IMR-90 (cell line): Measurements from ENCODE around the gene TRIM66. TPM values are rescaled to one million over a fixed set of nuclear protein-coding genes. Genes with fewer than 3 reads are reported as not detected.

Source experiments
- ATAC-seq: fragments of 200-7000 bp; cut with Tn5 transposase; 2 replicates; pipeline ENCODE4 v1.9.1; 2020; ENCODE audit warnings: low read depth, mild to moderate bottlenecking, moderate library complexity
- BruUV-seq: library from RNA; stranded (reverse); fragments of 400-500 nt; replicated peaks from 2 replicates; lab custom pipeline; 2021; lab: Mats Ljungman, UMichigan
- CTCF ChIA-PET: fragments of 300-600 bp; formaldehyde crosslinking; extraction: SDS; loops from one replicate; lab custom pipeline; 2021; ENCODE audit warnings: antibody characterized with exemption; lab: Yijun Ruan, JAX
- POLR2A ChIA-PET: fragments of 300-600 bp; sonication (Branson Sonifier 250); formaldehyde crosslinking; loops from one replicate; lab custom pipeline; 2022; ENCODE audit warnings: antibody characterized with exemption; ENCODE audit not compliant: unreplicated experiment; lab: Charles Lee
- DNase-seq: peaks from one replicate; pipeline ENCODE4 v3.0.0; 2013
- H2AFZ ChIP-seq: replicated peaks from 2 replicates; pipeline ENCODE3; 2013; ENCODE audit warnings: low read length, mild to moderate bottlenecking; ENCODE audit not compliant: poor library complexity
- H2AK5ac ChIP-seq: 2 replicates; pipeline ENCODE4 v1.6.1; 2013; ENCODE audit warnings: low read depth, low read length, inconsistent platforms
- H2AK9ac ChIP-seq: replicated peaks from 2 replicates; pipeline ENCODE3; 2013; ENCODE audit warnings: mild to moderate bottlenecking, low read depth, low read length, moderate library complexity; ENCODE audit not compliant: poor library complexity
- H2BK120ac ChIP-seq: 2 replicates; pipeline ENCODE4 v1.6.1; 2013; ENCODE audit warnings: low read depth, low read length, inconsistent platforms
- H2BK15ac ChIP-seq: 3 replicates; pipeline ENCODE4 v1.6.1; 2013; ENCODE audit warnings: low read depth, low read length, inconsistent platforms
- H2BK20ac ChIP-seq: 2 replicates; pipeline ENCODE4 v1.6.1; 2013; ENCODE audit warnings: low read depth, mild to moderate bottlenecking, inconsistent platforms, low read length, moderate library complexity
- H2BK5ac ChIP-seq: 2 replicates; pipeline ENCODE4 v1.6.1; 2013; ENCODE audit warnings: mild to moderate bottlenecking, low read depth, low read length, inconsistent platforms; ENCODE audit not compliant: poor library complexity, severe bottlenecking
- H3K14ac ChIP-seq: replicated peaks from 2 replicates; pipeline ENCODE4 v1.6.1; 2013; ENCODE audit warnings: low read depth, low read length, inconsistent platforms
- H3K18ac ChIP-seq: 2 replicates; pipeline ENCODE4 v1.6.1; 2013; ENCODE audit warnings: low read depth, low read length, control low read depth
- H3K23ac ChIP-seq: 2 replicates; pipeline ENCODE4 v1.6.1; 2013; ENCODE audit warnings: low read depth, low read length, inconsistent platforms
- H3K27ac ChIP-seq: 2 replicates; pipeline ENCODE4 v1.5.1; 2013; ENCODE audit warnings: mild to moderate bottlenecking, control low read depth, low read length; ENCODE audit not compliant: insufficient read depth
- H3K27me3 ChIP-seq: 2 replicates; pipeline ENCODE4 v1.6.1; 2013; ENCODE audit warnings: low read length; ENCODE audit not compliant: control insufficient read depth, insufficient read depth
- H3K36me3 ChIP-seq: 2 replicates; pipeline ENCODE4 v1.6.1; 2013; ENCODE audit warnings: low read length, mixed read lengths; ENCODE audit not compliant: control insufficient read depth, insufficient read depth
- H3K4ac ChIP-seq: 2 replicates; pipeline ENCODE4 v1.6.1; 2013; ENCODE audit warnings: low read depth, low read length, inconsistent platforms
- H3K4me1 ChIP-seq: 2 replicates; pipeline ENCODE4 v1.6.1; 2013; ENCODE audit warnings: low read length, mixed read lengths; ENCODE audit not compliant: control insufficient read depth, insufficient read depth
- H3K4me2 ChIP-seq: 2 replicates; pipeline ENCODE4 v1.6.1; 2013; ENCODE audit warnings: low read depth, mild to moderate bottlenecking, control low read depth, low read length, moderate library complexity
- H3K4me3 ChIP-seq: 2 replicates; pipeline ENCODE4 v1.5.1; 2013; ENCODE audit warnings: low read depth, mild to moderate bottlenecking, control low read depth, low read length, moderate library complexity; ENCODE audit not compliant: insufficient read depth
- H3K56ac ChIP-seq: 2 replicates; pipeline ENCODE4 v1.6.1; 2013; ENCODE audit warnings: low read length, inconsistent platforms; ENCODE audit not compliant: insufficient read depth; ENCODE audit errors: extremely low read depth
- H3K79me1 ChIP-seq, 2 experiments: 2 replicates each; pipeline ENCODE4 v1.6.1; 2013; ENCODE audit warnings: low read length in 2 of 2, inconsistent platforms in 1 of 2, low read depth in 1 of 2
- H3K9ac ChIP-seq: 2 replicates; pipeline ENCODE4 v1.6.1; 2013; ENCODE audit warnings: low read depth, low read length, control low read depth
- H3K9me1 ChIP-seq: 2 replicates; pipeline ENCODE4 v1.6.1; 2013; ENCODE audit warnings: low read length, inconsistent platforms; ENCODE audit not compliant: insufficient read depth
- H3K9me3 ChIP-seq: 2 replicates; pipeline ENCODE4 v1.6.1; 2013; ENCODE audit warnings: low read length; ENCODE audit not compliant: control insufficient read depth, insufficient read depth
- H4K20me1 ChIP-seq: 2 replicates; pipeline ENCODE4 v1.6.1; 2013; ENCODE audit warnings: low read length, inconsistent platforms; ENCODE audit not compliant: insufficient read depth
- H4K5ac ChIP-seq: 2 replicates; pipeline ENCODE4 v1.6.1; 2013; ENCODE audit warnings: mild to moderate bottlenecking, low read depth, low read length, control low read depth
- H4K8ac ChIP-seq, 2 experiments: 2 replicates each; pipeline ENCODE4 v1.6.1; 2013; ENCODE audit warnings: low read depth in 2 of 2, low read length in 2 of 2, control low read depth in 1 of 2, inconsistent platforms in 1 of 2
- H4K91ac ChIP-seq: 2 replicates; pipeline ENCODE4 v1.6.1; 2013; ENCODE audit warnings: low read depth, low read length, inconsistent platforms; ENCODE audit not compliant: insufficient read depth
- BHLHE40 ChIP-seq: fragments of 150-350 bp; IDR thresholded peaks from 2 replicates; pipeline ENCODE4 v1.6.1; 2016; ENCODE audit warnings: mild to moderate bottlenecking, low read depth, low read length
- CEBPB ChIP-seq: IDR thresholded peaks from 2 replicates; pipeline ENCODE4 v1.6.1; 2012; ENCODE audit warnings: low read depth, low read length, improper control_type of control experiment
- CHD1 ChIP-seq: IDR thresholded peaks from 2 replicates; pipeline ENCODE4 v1.6.1; 2012; ENCODE audit warnings: low read depth, low read length, improper control_type of control experiment
- CTCF ChIP-seq: conservative IDR thresholded peaks from 2 replicates; pipeline ENCODE4 v1.5.1; 2012; ENCODE audit warnings: mild to moderate bottlenecking, low read depth, low read length, improper control_type of control experiment
- FOS ChIP-seq: fragments of 150-350 bp; IDR thresholded peaks from 2 replicates; pipeline ENCODE4 v1.6.1; 2016; ENCODE audit warnings: low read depth, low read length
- MAFK ChIP-seq: IDR thresholded peaks from 2 replicates; pipeline ENCODE4 v1.6.1; 2012; ENCODE audit warnings: low read depth, low read length, improper control_type of control experiment
- MAZ ChIP-seq: IDR thresholded peaks from 2 replicates; pipeline ENCODE4 v1.6.1; 2012; ENCODE audit warnings: low read depth, mild to moderate bottlenecking, low read length, improper control_type of control experiment, moderate library complexity, borderline replicate concordance
- MXI1 ChIP-seq: IDR thresholded peaks from 2 replicates; pipeline ENCODE4 v1.6.1; 2012; ENCODE audit warnings: low read depth, mild to moderate bottlenecking, low read length, moderate library complexity, borderline replicate concordance
- NFE2L2 ChIP-seq: fragments of 150-350 bp; IDR thresholded peaks from 2 replicates; pipeline ENCODE4 v1.6.1; 2016; ENCODE audit warnings: low read depth, mild to moderate bottlenecking, low read length
- POLR2A ChIP-seq: IDR thresholded peaks from 2 replicates; pipeline ENCODE4 v1.6.1; 2012; ENCODE audit warnings: mild to moderate bottlenecking, low read depth, low read length
- RAD21 ChIP-seq: IDR thresholded peaks from 2 replicates; pipeline ENCODE4 v1.6.1; 2012; ENCODE audit warnings: low read length, improper control_type of control experiment
- RCOR1 ChIP-seq: IDR thresholded peaks from 2 replicates; pipeline ENCODE4 v1.6.1; 2012; ENCODE audit warnings: mild to moderate bottlenecking, low read length, improper control_type of control experiment; ENCODE audit not compliant: insufficient replicate concordance
- RFX5 ChIP-seq: IDR thresholded peaks from 2 replicates; pipeline ENCODE4 v1.8.0; 2012; ENCODE audit warnings: low read depth, mild to moderate bottlenecking, low read length, moderate library complexity
- SMC3 ChIP-seq: fragments of 150-350 bp; IDR thresholded peaks from 2 replicates; pipeline ENCODE4 v1.6.1; 2016; ENCODE audit warnings: low read depth, mild to moderate bottlenecking, antibody characterized with exemption, low read length, moderate library complexity
- WGBS, 2 experiments: methylation state at CpG; one replicate each; pipeline versions ENCODE4 v1.1.5 to v1.1.7; 2013; ENCODE audit warnings: missing lambda C conversion rate in 2 of 2; ENCODE audit not compliant: insufficient read length in 1 of 2; ENCODE audit errors: extremely low coverage in 2 of 2; 5-methylcytosine and 5-hydroxymethylcytosine counted together
- dilution Hi-C: fragments of 300-500 bp; cut with HindIII; formaldehyde crosslinking; loops from one replicate; pipeline ENCODE4 v1.14.3; 2018; ENCODE audit warnings: low sequenced_read_pairs; ENCODE audit not compliant: unreplicated experiment
- in situ Hi-C: fragments of 300-500 bp; cut with MboI; formaldehyde crosslinking; loops from 3 replicates; pipeline ENCODE4 v1.14.3; 2019; ENCODE audit warnings: low sequenced_read_pairs, inconsistent platforms, mixed read lengths
- intact Hi-C: fragments of 100-400 bp; cut with micrococcal nuclease; formaldehyde crosslinking; loops from 2 replicates; pipeline ENCODE4 v1.10.0; 2022
- polyA plus RNA-seq, 3 experiments: library from polyadenylated mRNA; depleted of rRNA; stranded (reverse); fragments of >200 nt; gene quantifications; 2 replicates each; pipeline ENCODE4 v1.2.3, GENCODE V29; 2012; ENCODE audit warnings: low replicate concordance in 1 of 3
- total RNA-seq: library from RNA; depleted of rRNA; stranded (reverse); fragments of >200 nt; gene quantifications from 2 replicates; pipeline ENCODE4 v1.2.3, GENCODE V29; 2012
- TF ChIP-seq, protein P1 (sequence below): fragments of 150-350 bp; IDR thresholded peaks from 2 replicates; pipeline ENCODE4 v1.6.1; 2016; ENCODE audit warnings: low read depth, mild to moderate bottlenecking, low read length, moderate library complexity, borderline replicate concordance
- TF ChIP-seq, protein P2 (sequence below): fragments of 150-350 bp; IDR thresholded peaks from 2 replicates; pipeline ENCODE4 v1.6.1; 2017; ENCODE audit warnings: mild to moderate bottlenecking, antibody characterized with exemption, low read length, low read depth

The TRIM66 gene
- total and polyA plus RNA-seq, 2 of the 4 experiments (the other 2 are of a cell fraction): 4.4 to 5.0 TPM

GRCh38 chr11:8704136-8704535 is 21.7 kb upstream of the TRIM66 start:
- CTCF ChIA-PET: no interaction called here
- H4K8ac ChIP-seq: no peak overlapping the region
- H4K20me1 ChIP-seq: no peaks in the 10 kb centered on the region
- H2BK5ac ChIP-seq: no peak overlapping the region
- no peak overlapping the region for H4K91ac ChIP-seq
- H3K9me1 ChIP-seq: peaks cover 6% of the 10 kb centered on the region; the same call in 1 of the 2 replicates
- TF ChIP-seq RCOR1 (no peak), RAD21 (no peak), SMC3 (no peak), CTCF (no peak), FOS (no peak), BHLHE40 (no peak), MAZ (no peak), MXI1 (no peak), CEBPB (no peak), MAFK (no peak), CHD1 (no peak), POLR2A (no peak), NFE2L2 (no peak), RFX5 (no peak)
- TF ChIP-seq, protein P1, sequence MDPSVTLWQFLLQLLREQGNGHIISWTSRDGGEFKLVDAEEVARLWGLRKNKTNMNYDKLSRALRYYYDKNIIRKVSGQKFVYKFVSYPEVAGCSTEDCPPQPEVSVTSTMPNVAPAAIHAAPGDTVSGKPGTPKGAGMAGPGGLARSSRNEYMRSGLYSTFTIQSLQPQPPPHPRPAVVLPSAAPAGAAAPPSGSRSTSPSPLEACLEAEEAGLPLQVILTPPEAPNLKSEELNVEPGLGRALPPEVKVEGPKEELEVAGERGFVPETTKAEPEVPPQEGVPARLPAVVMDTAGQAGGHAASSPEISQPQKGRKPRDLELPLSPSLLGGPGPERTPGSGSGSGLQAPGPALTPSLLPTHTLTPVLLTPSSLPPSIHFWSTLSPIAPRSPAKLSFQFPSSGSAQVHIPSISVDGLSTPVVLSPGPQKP: no peak
- TF ChIP-seq, protein P2, sequence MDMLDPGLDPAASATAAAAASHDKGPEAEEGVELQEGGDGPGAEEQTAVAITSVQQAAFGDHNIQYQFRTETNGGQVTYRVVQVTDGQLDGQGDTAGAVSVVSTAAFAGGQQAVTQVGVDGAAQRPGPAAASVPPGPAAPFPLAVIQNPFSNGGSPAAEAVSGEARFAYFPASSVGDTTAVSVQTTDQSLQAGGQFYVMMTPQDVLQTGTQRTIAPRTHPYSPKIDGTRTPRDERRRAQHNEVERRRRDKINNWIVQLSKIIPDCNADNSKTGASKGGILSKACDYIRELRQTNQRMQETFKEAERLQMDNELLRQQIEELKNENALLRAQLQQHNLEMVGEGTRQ: no peak
- H2AK5ac ChIP-seq: peak overlapping the region; percentile 4; the same call in 1 of the 2 replicates
- H3K14ac ChIP-seq: no peak overlapping the region
- DNase-seq (no peak), ATAC-seq (no peak)
- in situ Hi-C loops (no loop called here), dilution Hi-C loops (no loop called here), intact Hi-C loops (no loop called here)
- no peak overlapping the region for H3K9ac ChIP-seq
- no peak overlapping the region for H3K4me3 ChIP-seq
- H3K18ac ChIP-seq: no peak overlapping the region
- no peak overlapping the region for H3K23ac ChIP-seq
- H3K36me3 ChIP-seq: peaks cover 78% of the 10 kb centered on the region
- H4K5ac ChIP-seq: no peak overlapping the region
- no peak overlapping the region for H3K27ac ChIP-seq
- H3K9me3 ChIP-seq: no peaks in the 10 kb centered on the region
- H2BK120ac ChIP-seq: no peak overlapping the region
- BruUV-seq: no TSS peak
- H3K4me1 ChIP-seq: peaks cover 16% of the 10 kb centered on the region
- no peak overlapping the region for H2AK9ac ChIP-seq
- H2AFZ ChIP-seq: no peak overlapping the region
- H3K56ac ChIP-seq: no peak overlapping the region
- H2BK15ac ChIP-seq: no peak overlapping the region
- H3K4ac ChIP-seq: no peak overlapping the region
- no peak overlapping the region for H3K4me2 ChIP-seq
- no CpG with 5 or more reads among the region's 2 CpGs for WGBS, 2 experiments
- H2BK20ac ChIP-seq: no peak overlapping the region
- H3K79me1 ChIP-seq: peaks cover 21 to 69% of the 10 kb centered on the region in 2 experiments
- H3K27me3 ChIP-seq: no peaks in the 10 kb centered on the region
- POLR2A ChIA-PET: no interaction called here
